A673 (cell line): ENCODE measurements around the gene MICAL2. TPM values are rescaled to one million over a fixed set of nuclear protein-coding genes. Genes with fewer than 3 reads are reported as not detected.

Experiments
- BruUV-seq: library from RNA; stranded (reverse); fragments of 400-500 nt; replicated peaks from 2 replicates; lab custom pipeline; 2021; lab: Mats Ljungman, UMichigan
- CTCF ChIA-PET: fragments of 300-600 bp; sonication (Branson Sonifier 250); formaldehyde crosslinking; loops from one replicate; lab custom pipeline; 2022; ENCODE audit warnings: antibody characterized with exemption; lab: Charles Lee
- POLR2A ChIA-PET: fragments of 300-600 bp; sonication (Branson Sonifier 250); formaldehyde crosslinking; loops from one replicate; lab custom pipeline; 2022; ENCODE audit warnings: antibody characterized with exemption; ENCODE audit not compliant: low non-redundant PET; lab: Charles Lee
- DNase-seq: peaks from one replicate; pipeline ENCODE4 v3.0.0-alpha.2; 2015; ENCODE audit warnings: low spot score
- H3K27ac ChIP-seq: fragments of 200-600 bp; sonication (generic); 2 replicates; pipeline ENCODE4 v1.5.1; 2016; ENCODE audit warnings: mixed run types, low read depth, mild to moderate bottlenecking, mixed read lengths, antibody characterized with exemption, low read length; ENCODE audit not compliant: poor library complexity, severe bottlenecking
- H3K27me3 ChIP-seq: fragments of 200-600 bp; sonication (generic); replicated peaks from 2 replicates; pipeline ENCODE4 v1.6.1; 2017; ENCODE audit warnings: mixed run types, low read depth, mild to moderate bottlenecking, mixed read lengths, antibody characterized with exemption, low read length; ENCODE audit not compliant: insufficient read depth, poor library complexity
- H3K36me3 ChIP-seq: fragments of 200-600 bp; sonication (generic); 2 replicates; pipeline ENCODE4 v1.6.1; 2016; ENCODE audit warnings: mixed run types, mild to moderate bottlenecking, mixed read lengths, antibody characterized with exemption, low read length; ENCODE audit not compliant: insufficient read depth, poor library complexity, severe bottlenecking
- H3K4me1 ChIP-seq: fragments of 200-600 bp; sonication (generic); 2 replicates; pipeline ENCODE4 v1.6.1; 2017; ENCODE audit warnings: mixed run types, mild to moderate bottlenecking, mixed read lengths, antibody characterized with exemption, low read length; ENCODE audit not compliant: insufficient read depth, poor library complexity, severe bottlenecking
- H3K4me3 ChIP-seq: fragments of 200-600 bp; sonication (generic); 2 replicates; pipeline ENCODE4 v1.5.1; 2016; ENCODE audit warnings: low read depth, mixed run types, mild to moderate bottlenecking, mixed read lengths, low read length; ENCODE audit not compliant: poor library complexity, severe bottlenecking
- H3K9me3 ChIP-seq: fragments of 200-600 bp; sonication (generic); 2 replicates; pipeline ENCODE4 v1.6.1; 2016; ENCODE audit warnings: mixed run types, low read depth, mild to moderate bottlenecking, mixed read lengths, antibody characterized with exemption, low read length; ENCODE audit not compliant: poor library complexity, severe bottlenecking
- EZH2 ChIP-seq: fragments of 200-600 bp; sonication (generic); IDR thresholded peaks from 2 replicates; pipeline ENCODE4 v1.6.1; 2017; ENCODE audit warnings: borderline replicate concordance, low read depth, mild to moderate bottlenecking, mixed read lengths, antibody characterized with exemption, low read length; ENCODE audit not compliant: poor library complexity, severe bottlenecking
- intact Hi-C: fragments of 100-400 bp; cut with micrococcal nuclease; formaldehyde crosslinking; loops from one replicate; pipeline ENCODE4 v1.10.0; 2022; ENCODE audit not compliant: unreplicated experiment
- total RNA-seq: library from RNA; stranded (reverse); gene quantifications from 2 replicates; pipeline ENCODE4 v1.2.3, GENCODE V29; 2021
- TF ChIP-seq, protein P1 (sequence below): fragments of 300-800, 200-600 bp; sonication (generic); conservative IDR thresholded peaks from 2 replicates; pipeline ENCODE4 v1.5.1; 2017; ENCODE audit warnings: low read depth, mild to moderate bottlenecking, antibody characterized with exemption, low read length, moderate library complexity, mixed read lengths

MICAL2 gene
- total RNA-seq, 1 experiment from 2014 or later: 1.1 TPM

DNA sequence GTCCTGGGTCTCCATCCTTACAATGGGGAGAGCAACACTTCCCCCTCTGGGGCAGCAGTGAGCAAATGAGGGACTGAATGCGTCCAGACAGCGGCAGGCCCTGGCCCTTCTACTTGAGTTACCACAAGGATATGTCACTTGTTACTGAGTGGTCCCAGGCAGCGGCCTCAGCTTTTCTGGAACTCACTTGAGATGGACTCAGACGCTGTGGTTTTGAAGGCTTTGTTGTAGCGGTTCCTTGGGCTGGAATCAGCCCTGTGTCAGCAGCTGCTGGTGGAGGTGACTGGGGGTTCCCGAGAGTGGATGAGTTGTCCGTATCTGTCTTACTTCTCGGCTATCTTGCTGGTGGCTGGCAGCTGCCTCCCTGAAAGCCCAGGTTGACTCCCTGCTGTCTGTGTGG is 77.0 kb downstream of the MICAL2 start:
- TF ChIP-seq EZH2: no peak
- TF ChIP-seq, protein P1, sequence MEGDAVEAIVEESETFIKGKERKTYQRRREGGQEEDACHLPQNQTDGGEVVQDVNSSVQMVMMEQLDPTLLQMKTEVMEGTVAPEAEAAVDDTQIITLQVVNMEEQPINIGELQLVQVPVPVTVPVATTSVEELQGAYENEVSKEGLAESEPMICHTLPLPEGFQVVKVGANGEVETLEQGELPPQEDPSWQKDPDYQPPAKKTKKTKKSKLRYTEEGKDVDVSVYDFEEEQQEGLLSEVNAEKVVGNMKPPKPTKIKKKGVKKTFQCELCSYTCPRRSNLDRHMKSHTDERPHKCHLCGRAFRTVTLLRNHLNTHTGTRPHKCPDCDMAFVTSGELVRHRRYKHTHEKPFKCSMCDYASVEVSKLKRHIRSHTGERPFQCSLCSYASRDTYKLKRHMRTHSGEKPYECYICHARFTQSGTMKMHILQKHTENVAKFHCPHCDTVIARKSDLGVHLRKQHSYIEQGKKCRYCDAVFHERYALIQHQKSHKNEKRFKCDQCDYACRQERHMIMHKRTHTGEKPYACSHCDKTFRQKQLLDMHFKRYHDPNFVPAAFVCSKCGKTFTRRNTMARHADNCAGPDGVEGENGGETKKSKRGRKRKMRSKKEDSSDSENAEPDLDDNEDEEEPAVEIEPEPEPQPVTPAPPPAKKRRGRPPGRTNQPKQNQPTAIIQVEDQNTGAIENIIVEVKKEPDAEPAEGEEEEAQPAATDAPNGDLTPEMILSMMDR: no peak
- Histone ChIP-seq H3K9me3 (no peaks in the 10 kb centered on the region), H3K4me1 (no peaks in the 10 kb centered on the region), H3K27me3 (no peaks in the 10 kb centered on the region), H3K27ac (no peak overlapping the region), H3K36me3 (no peaks in the 10 kb centered on the region), H3K4me3 (no peak overlapping the region)
- intact Hi-C loops: no loop called here
- BruUV-seq: no TSS peak
- ChIA-PET POLR2A (no interaction called here), CTCF (no interaction called here)
- no peak for DNase-seq

DNA sequence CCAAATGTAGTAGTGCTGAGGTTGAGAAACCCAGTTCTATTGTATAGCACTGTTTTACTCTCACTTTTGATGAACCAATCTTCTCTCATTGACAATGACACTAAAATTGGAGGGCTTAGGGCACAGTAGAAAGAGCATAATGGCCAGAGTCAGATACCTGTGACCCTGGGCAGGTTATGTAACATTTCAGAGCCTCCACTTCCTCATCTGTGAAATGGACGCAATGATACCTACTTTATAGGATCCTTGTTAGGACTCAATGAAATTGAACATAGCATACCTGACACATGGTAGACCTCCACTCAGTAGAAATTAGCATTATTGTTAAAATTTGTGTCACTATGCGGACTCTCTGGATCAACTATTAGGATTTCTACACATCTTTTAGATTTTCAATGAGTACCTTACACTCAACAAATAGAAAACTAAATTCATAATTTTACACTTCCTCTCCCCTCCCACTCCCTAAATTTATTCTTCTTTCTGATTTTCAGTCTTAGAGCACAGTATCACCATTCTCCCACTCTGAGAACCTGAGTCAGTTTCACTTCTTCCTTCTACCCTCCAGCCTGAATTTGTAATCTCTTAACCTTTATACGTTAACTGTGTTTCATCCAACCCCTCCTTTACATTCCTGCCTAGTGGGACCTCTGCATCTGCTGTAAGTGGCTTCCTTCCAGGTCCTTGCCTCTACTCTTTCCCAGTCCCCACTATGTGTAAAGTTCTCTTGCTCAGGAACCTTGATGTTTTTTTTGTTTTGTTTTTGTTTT is 78.3 kb downstream of the MICAL2 start:
- CTCF ChIA-PET: no interaction called here
- no peaks in the 10 kb centered on the region for H3K9me3 ChIP-seq
- no peak for DNase-seq
- H3K27me3 ChIP-seq: no peaks in the 10 kb centered on the region
- no peaks in the 10 kb centered on the region for H3K4me1 ChIP-seq
- H3K36me3 ChIP-seq: no peaks in the 10 kb centered on the region
- H3K4me3 ChIP-seq: no peak overlapping the region
- intact Hi-C loops: no loop called here
- no peak overlapping the region for H3K27ac ChIP-seq
- POLR2A ChIA-PET: no interaction called here
- TF ChIP-seq EZH2: no peak
- TF ChIP-seq, protein P1: no peak
- BruUV-seq: no TSS peak

DNA sequence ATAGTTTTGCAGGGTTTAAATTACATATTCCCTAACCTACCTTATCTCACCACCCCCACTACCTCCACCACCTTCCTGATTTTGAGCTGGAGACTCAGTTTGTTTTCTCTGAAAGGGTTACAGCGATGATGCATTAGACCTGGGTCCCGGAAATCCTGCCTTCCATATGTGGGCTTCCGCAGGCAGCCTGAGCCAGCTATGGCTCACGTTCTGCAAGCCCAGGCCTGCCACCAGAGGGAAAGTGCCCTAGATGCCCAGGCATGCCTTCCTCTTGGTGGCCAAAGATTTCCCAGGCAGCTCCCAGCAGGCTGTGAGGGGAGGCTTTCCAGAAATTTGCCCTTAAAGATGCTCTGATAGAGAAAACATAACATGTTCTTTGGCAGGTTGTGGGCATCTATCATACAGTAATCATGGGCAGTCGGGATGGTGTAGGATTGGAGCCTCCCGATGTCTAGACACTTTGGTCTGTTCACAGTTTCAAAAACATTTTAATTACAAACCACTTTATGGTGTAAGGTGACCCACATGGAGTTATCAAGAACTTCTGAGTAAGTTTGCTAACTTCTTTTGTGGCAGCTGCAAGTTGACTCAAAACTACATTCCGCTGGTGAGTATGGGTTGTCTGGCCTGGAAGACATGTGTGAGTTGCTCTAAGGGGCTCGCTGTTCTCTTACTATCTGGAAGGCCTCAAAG is 79.3 kb downstream of the MICAL2 start:
- no peaks in the 10 kb centered on the region for H3K4me1 ChIP-seq
- POLR2A ChIA-PET: no interaction called here
- H3K9me3 ChIP-seq: no peaks in the 10 kb centered on the region
- no peak for TF ChIP-seq EZH2
- TF ChIP-seq, protein P1: no peak
- no peak overlapping the region for H3K4me3 ChIP-seq
- no peak for DNase-seq
- no peaks in the 10 kb centered on the region for H3K36me3 ChIP-seq
- no TSS peak for BruUV-seq
- CTCF ChIA-PET: no interaction called here
- H3K27me3 ChIP-seq: no peaks in the 10 kb centered on the region
- intact Hi-C loops: no loop called here
- H3K27ac ChIP-seq: no peak overlapping the region
